GM19438 (cell line): ENCODE results near the gene ALG12.
A peak's percentile ranks its signal among the peaks of the same experiment; 100 is the strongest.

Experiments used
- ATAC-seq: cut with Tn5 transposase; IDR thresholded peaks from one replicate; pipeline ENCODE4 v1.9.1; 2021; ENCODE audit warnings: low read depth; ENCODE audit not compliant: unreplicated experiment

ALG12 gene

DNA sequence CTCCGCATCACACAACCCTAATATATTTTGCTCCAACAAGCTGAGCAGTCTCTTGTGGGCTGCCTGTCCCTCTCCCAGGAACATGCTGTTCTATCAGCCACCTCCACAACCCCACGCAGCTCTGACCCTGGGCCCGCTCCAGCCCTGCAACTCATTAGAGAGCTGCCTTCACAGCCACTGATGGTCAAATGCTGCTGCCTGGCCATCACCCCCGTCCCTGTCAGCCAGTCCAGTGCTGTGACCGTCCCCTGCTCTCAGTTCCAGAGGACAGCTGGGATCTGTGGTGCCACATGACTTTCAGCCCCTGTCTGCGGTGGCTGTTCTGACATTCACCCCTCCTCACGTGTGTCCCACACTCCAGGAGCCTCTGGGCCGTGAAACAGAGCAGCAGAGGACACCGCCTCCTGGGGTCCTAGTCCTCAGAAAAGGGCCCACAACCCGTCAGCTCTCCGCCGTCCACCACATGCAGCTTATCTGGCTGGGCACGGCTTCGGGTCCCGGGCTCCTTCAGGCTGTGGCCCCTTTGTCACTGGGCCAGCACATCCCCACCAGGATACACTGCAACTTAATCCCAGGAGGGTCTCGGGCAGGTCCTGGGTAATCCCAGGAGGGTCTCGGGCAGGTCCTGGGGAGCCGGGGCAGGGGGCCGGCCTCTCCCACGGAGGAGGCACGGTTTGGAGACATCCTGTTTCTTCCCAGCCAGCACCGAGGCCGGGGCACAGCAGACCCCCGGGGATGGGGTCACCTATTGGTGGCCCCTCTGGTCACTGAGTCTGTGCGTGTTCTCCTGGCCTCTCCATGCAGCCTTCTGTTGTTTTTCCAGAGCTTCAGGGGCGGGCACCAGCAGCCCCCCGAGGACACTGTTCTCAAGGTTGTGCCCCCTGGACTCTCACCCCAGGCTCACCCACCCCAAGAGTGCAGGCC lies 15.3 kb upstream of the ALG12 start:
- ATAC-seq, result no peak

DNA sequence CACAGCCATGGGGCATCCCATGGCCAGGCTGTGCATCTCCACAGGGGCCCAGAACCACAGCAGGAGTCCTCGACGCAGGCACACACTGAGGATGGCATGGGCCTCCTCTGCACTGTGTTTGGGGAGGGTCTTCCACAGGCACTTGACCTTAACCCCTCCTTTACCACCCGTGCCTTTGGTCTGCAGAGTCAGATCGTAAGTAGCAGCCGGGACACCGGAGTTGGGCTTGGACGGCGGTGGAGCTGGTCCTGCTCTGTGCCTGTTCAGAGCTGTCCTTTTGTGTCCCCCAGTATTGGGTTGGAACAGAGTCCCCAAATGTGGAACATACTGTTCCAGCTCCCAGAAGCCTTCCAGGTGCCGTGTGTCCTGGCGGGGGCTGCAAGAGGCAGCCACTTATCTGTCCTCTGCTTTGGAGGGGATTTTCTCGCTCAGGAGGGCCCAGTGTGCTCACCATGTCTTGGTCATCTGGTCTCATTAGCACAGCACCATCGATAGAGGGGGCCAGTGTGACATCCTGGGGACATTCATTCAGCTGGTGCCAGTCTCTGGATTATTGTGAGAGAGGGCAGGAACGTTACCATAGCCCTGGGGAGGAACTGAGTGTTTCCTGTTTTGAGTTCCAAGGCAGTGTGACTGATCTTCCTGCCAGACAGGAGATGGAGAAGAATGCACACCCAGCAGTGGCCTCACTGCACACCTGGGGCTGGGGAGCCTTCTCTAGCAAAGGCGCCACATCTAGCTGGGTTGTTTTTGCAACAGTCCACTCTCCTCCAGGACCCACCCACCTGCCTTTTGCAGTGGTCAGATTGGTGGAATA lies 12.6 kb upstream of the ALG12 start:
- ATAC-seq, result no peak

- no peak for ATAC-seq
These were observed 11.8 kb upstream of the ALG12 start for GRCh38 chr22:49929994-49930575.

- ATAC-seq, result no peak
These were observed 11.2 kb upstream of the ALG12 start for GRCh38 chr22:49929211-49929979.

DNA sequence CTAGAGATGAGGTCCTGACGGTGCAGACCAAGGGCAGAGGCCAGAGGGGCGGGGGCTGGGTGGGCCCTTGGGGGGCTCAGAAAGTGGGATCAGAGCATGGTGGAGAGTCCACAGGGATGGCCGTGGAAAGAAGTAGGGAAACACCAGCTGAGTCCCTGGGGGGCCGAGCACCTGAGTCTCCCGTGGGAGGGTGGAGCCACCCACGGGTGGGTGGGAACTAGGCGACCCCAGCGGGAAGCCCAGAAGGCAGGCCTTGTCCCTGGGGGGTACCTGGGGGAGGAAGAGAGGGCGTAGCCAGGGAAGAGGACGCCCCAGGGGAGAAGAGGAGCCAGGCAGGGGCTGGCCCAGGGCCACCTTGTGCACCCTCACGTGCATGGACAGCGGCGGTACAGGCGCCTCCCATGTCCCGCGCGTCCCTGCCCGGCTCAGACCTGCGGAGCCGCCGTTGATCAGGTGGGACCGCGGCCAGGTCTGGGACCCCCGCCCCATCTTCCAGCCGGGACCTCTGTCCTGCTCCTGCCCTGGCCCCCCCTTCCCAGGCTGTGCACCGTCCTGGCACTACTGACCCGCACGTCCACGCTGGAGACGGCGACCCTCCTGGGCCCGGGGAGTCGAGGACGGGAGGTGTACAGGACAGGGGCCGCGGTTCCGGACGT lies 10.4 kb upstream of the ALG12 start:
- ATAC-seq, result no peak

DNA sequence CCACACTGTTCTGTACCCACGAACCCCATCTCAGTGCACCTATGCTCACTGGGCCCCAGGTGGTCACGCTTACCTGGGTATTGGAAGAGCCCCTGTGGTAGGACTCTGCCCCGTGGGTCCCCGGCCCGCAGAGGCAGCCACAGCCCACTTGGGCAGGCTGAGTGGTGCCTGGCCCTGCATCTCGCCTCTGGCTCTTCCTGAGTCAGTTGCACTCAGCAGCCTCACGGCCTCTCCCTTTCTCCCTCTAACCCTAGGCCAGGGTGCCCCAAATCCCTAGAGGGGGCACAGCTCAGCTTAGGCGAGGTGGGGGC lies 9.9 kb upstream of the ALG12 start:
- no peak for ATAC-seq

DNA sequence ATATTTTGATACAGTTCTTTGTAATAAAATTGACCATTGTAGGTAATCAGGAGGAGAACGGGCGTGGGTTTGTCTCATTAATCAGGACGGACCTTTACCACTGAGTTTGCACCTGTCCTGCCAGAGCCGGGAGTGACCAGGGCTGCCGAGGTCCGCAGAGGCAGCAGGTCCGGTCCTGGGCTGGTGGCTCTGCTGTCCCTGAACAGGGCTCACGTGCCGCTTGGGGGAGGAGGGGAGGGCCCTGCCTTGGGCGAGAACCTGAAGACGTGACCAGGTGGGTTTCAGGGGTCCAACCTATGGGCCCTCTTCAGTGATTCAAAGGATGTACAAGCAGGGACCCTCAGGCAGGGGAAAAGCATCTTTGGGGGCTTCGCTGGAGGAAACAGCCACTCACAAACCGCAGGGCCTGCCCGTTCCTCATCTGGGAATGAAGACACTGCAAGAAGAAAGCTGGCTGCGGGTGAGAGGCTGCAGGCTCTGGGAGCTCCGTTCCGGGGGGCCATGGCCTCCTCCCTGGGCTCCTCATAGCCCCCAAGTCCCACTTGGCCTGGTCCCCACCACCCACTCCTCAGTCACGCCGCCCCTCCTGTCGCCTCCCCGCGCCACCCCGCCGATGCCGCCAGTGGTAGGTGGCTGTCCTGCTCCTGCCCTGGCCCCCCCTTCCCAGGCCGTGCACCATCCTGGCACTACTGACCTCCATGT lies 9.4 kb upstream of the ALG12 start:
- no peak for ATAC-seq

- ATAC-seq, result no peak
These were observed 8.7 kb upstream of the ALG12 start for GRCh38 chr22:49926916-49927315.

DNA sequence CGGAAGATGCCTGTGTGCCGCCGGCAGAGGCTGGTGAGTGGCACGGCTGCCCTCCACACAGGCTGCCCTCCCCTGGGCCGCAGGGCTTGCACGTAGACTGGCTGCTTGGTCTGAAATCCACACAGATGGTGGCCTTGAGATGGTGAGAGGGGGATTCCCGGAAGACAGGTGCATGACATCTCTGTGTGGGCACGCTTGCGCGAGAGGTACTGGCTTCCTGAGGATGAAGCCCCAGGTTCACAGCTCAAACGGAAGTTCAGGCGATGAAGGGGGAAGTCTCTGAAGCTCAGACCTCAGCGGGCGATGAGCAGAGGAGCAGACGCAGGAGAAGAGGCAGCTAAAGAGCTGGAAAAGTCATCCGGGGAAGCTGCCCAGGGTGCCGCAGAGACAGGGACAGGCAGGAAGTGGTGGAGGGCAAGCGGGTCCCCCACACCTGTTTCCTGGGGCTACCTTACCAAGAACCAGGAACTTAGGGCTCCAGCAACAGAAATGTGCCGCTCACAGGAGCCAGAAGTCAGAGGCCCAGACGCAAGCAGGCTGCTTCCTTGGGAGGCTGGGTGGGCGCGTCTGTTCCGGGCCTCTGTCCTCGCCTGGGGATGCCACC lies 7.4 kb upstream of the ALG12 start:
- peak; percentile 46 for ATAC-seq

DNA sequence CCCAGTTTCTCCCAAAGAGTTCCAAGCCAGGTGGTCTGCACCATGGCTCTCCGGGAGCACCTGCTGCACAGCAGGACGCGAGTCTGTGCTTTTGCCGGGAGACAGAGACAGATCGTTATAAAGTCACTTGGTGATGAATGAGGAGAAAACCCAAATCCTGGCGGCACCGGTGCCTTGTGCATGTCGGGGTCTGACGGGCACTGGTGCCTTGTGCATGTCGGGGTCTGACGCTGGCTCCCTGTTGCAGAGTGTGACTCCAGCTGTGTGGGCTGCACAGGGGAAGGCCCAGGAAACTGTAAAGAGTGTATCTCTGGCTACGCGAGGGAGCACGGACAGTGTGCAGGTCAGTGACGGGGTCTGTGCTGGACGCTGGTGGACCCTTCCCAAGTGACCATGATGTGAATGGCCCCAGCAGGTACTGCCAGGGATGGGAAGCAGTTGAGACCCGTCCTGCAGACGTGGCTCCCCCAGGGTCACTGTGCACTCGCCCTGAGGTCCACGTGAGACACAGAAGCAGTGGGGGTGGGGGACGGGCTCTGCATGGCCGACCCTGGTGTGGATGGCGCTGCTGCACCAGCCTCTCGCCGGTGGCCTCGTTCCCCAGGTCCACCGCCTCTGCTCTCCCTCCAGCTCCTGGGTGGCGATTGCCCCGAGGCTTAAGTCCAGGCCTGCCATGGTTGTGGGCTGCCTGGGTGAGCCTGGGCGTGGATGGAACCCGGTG lies 6.0 kb upstream of the ALG12 start:
- no peak for ATAC-seq

- ATAC-seq, result no peak
These were observed 5.2 kb upstream of the ALG12 start for GRCh38 chr22:49923445-49923844.

GRCh38 chr22:49922926-49923325 lies 4.7 kb upstream of the ALG12 start:
- ATAC-seq, result no peak

DNA sequence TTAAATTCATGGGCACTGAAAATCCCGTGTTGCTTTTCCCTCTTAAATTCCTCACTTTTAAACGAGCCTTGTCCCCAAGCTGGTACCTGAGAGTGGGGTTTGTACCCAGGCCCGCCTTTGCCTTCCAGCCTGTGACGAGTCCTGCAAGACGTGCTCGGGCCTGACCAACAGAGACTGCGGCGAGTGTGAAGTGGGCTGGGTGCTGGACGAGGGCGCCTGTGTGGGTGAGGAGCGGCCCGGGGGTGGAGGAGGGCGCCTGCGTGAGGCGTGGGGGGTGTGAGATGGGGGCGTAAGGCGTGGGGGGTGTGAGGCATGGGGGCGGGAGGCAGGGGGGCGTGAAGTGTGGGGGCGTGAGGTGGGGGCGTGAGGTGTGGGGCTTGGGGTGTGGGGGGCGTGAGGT lies 4.2 kb upstream of the ALG12 start:
- no peak for ATAC-seq

DNA sequence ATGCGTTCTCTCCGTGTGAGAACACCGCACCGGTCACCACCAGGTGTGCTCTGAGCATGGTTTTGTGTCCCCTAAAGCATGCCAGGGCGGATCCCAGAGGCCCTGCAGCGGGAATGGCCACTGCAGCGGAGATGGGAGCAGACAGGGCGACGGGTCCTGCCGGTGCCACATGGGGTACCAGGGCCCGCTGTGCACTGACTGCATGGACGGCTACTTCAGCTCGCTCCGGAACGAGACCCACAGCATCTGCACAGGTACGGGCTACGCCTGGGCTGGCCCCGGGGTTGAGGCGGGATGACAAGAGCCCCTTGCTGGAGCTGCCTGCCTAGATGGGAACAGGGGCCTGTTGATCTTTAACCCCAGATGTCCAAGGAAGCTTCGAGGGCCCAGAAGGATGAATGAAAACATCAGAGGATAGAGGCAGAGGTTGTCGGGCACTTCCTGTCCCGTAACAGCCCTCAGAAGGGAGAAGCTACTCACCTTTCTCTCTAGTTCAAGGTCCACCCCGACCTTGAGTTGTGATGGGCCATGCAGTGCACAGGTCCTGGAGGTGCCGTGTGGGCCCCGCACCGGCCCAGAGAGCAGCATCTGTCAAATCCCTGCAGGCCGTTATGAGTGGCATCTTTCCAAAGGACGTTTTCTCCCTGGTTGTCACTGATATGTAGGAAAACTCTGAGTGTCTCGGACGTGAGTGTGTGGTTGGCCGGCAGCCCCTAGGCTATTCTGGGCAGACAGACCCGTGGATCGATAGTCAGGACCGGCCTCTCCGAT lies 3.5 kb upstream of the ALG12 start:
- ATAC-seq, result no peak

DNA sequence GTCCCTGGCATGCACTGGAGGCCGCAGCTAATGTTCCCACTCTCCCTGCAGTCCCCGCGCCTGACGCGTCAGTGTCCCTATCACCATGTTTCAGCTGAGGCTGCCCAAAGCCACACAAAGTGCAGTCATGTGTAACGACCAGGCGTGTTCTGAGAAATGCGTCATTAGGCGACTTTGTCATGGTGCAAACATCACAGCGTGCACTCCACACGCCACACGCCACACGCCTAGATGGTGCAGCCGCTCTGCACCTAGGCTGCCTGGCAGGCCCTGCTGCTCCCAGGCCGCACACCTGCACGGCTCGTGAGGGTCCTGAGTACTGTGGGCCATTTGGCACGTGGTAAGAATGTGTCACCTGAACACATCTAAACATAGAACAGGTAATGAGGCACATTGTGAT lies 2.6 kb upstream of the ALG12 start:
- ATAC-seq, result no peak

DNA sequence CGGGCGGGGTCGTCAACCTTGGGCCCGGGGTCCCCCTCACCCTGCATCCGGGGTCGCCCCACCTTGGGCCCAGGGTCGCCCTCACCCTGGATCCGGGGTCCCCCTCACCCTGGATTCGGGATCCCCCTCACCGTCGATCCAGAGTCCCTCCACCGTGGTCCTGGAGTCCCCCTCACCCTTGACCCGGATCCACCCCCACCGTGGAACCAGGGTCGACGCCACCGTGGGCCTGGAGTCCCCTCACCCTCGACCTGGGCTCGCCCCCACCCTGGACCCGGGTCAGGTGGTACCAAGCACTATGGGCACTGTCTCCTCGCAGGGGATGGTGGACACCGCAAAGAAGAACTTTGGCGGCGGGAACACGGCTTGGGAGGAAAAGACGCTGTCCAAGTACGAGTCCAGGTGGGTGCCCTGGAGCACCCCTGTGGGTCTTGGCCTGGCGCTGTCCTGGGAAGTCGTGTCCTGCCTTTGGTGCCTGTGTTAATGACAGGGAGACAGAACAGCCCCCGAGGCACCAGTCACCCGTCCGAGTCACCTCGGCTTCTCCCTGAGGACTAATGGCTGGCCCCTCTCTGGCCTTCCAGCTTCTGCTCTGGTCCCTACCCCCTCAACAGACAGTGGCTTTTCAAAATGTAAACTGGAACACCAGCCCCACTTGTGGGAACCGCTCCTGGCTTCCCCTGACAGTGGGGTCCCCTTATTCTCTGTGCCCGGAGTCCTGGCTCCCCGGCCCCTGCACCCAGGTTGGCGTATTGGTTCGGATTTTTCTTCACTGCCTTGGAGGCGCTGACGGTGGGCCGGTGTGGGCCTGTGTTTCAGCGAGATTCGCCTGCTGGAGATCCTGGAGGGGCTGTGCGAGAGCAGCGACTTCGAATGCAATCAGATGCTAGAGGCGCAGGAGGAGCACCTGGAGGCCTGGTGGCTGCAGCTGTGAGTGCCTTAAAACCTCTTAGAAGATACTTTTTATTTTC lies 958 bp upstream of the ALG12 start:
- no peak for ATAC-seq

DNA sequence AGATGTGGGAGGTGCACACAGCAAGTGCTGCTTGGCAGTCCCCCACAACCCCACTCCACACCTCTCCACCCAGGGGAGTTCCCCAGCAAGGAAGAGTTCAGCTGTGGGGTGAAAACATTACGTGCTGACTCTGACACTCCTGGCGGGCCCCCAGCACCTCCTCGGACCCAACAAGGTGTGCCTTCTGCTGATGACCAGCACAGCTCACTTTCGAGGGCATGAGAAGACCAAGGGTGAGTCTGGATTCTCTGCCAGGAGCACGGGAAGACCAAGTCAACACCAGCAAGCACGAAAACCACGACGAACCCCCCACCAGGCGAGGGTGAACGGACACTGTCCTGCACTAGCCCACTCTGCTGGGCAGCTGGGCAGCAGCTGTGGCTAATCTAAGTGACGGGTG lies 1.4 kb downstream of the ALG12 start:
- no peak for ATAC-seq
